Choroid plexus epithelial cell (primary cell): ENCODE data around the gene PPFIBP2.

ENCODE experiments used
- DNase-seq: peaks from one replicate; pipeline ENCODE4 v3.0.0-alpha.2; 2010; ENCODE audit warnings: low read depth
- H3K4me3 ChIP-seq: 2 replicates; pipeline ENCODE4 v1.5.1; 2011; ENCODE audit warnings: low read depth, mild to moderate bottlenecking, control low read depth, low read length, moderate library complexity
- CTCF ChIP-seq: conservative IDR thresholded peaks from 2 replicates; pipeline ENCODE4 v1.5.1; 2011; ENCODE audit warnings: low read depth, mild to moderate bottlenecking, control low read depth, inconsistent platforms, low read length, moderate library complexity

PPFIBP2 gene

GRCh38 chr11:7672276-7672959 is 158.6 kb downstream of the PPFIBP2 start:
- H3K4me3 ChIP-seq: no peak overlapping the region
- no peak for TF ChIP-seq CTCF
- DNase-seq: no peak

GRCh38 chr11:7672960-7673723 is 159.3 kb downstream of the PPFIBP2 start, which contains the start of gene CYB5R2:
TSS of gene CYB5R2 (minus strand) at chr11:7673500. CDS start at chr11:7672825, 675 bp downstream.
- DNase-seq: peak; percentile 50
- no peak for TF ChIP-seq CTCF
- peak within 1 kb of the TSS; percentile 57 for H3K4me3 ChIP-seq

GRCh38 chr11:7673724-7674434 is 160.1 kb downstream of the PPFIBP2 start:
- TF ChIP-seq CTCF: no peak
- peak; percentile 43 for DNase-seq
- H3K4me3 ChIP-seq: peak overlapping the region; percentile 57

- no peak for DNase-seq
Observed at GRCh38 chr11:7675631-7676030, 161.8 kb downstream of the PPFIBP2 start.

GRCh38 chr11:7677071-7677470 is 163.3 kb downstream of the PPFIBP2 start:
- no peak overlapping the region for H3K4me3 ChIP-seq
- no peak for TF ChIP-seq CTCF
- peak; percentile 54 for DNase-seq

More at GRCh38 chr11:7675631-7676030, 161.8 kb downstream of the PPFIBP2 start:
- H3K4me3 ChIP-seq: no peak overlapping the region
- no peak for TF ChIP-seq CTCF

- peak; percentile 39 for DNase-seq
- no peak for TF ChIP-seq CTCF
- no peak overlapping the region for H3K4me3 ChIP-seq
Observed at GRCh38 chr11:7677796-7678201, 164.0 kb downstream of the PPFIBP2 start.
